ENCODE results near the gene ICAM3. TPM values are rescaled to one million over a fixed set of nuclear protein-coding genes. Genes with fewer than 3 reads are reported as not detected.

Gene ICAM3
- total and polyA plus RNA-seq, 4 donors, result 8.1 to 56.1 (median 18.8) TPM

- DNase-seq, result peak; percentile 98 to 99 (median 98)
- TF ChIP-seq, protein P1, sequence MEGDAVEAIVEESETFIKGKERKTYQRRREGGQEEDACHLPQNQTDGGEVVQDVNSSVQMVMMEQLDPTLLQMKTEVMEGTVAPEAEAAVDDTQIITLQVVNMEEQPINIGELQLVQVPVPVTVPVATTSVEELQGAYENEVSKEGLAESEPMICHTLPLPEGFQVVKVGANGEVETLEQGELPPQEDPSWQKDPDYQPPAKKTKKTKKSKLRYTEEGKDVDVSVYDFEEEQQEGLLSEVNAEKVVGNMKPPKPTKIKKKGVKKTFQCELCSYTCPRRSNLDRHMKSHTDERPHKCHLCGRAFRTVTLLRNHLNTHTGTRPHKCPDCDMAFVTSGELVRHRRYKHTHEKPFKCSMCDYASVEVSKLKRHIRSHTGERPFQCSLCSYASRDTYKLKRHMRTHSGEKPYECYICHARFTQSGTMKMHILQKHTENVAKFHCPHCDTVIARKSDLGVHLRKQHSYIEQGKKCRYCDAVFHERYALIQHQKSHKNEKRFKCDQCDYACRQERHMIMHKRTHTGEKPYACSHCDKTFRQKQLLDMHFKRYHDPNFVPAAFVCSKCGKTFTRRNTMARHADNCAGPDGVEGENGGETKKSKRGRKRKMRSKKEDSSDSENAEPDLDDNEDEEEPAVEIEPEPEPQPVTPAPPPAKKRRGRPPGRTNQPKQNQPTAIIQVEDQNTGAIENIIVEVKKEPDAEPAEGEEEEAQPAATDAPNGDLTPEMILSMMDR (IDR thresholded peaks at IDR 0.05; ENCODE audit: control extremely low read depth, extremely low read depth), result no peak
- H3K9me3 ChIP-seq (ENCODE audit: control insufficient read depth in 4 of 4, insufficient read depth in 3 of 4, low read length in 3 of 4), result no peaks in the 10 kb centered on the region
- peaks cover 0 to 32% (median 0%) of the 10 kb centered on the region in 4 donors for H3K36me3 ChIP-seq (ENCODE audit: control insufficient read depth in 4 of 4, insufficient read depth in 4 of 4, low read length in 4 of 4)
- H3K4me1 ChIP-seq (ENCODE audit: control insufficient read depth in 5 of 5, insufficient read depth in 5 of 5, low read length in 5 of 5), result peaks cover 0 to 64% (median 39%) of the 10 kb centered on the region in 5 donors
- peaks cover 0 to 19% (median 8%) of the 10 kb centered on the region in 3 donors for H3K27me3 ChIP-seq (ENCODE audit: control insufficient read depth in 3 of 3, insufficient read depth in 3 of 3, low read length in 2 of 3)
- 2 to 6% methylated on average over 59 of the region's 59 CpGs for WGBS, 2 donors
- no peak for ATAC-seq (ENCODE audit: insufficient read depth, low FRiP score)
- no peak within 1 kb of the TSS for H3K4me3 ChIP-seq
- peak within 1 kb of the TSS in 1 of 2 donors; percentile 78 for H3K27ac ChIP-seq (ENCODE audit: low read depth in 1 of 2, low read length in 1 of 2)
- peak within 1 kb of the TSS in 1 of 2 donors; percentile 26 for H3K9ac ChIP-seq (ENCODE audit: insufficient read depth in 1 of 2, low read length in 2 of 2)
These were observed 52.4 kb downstream of the ICAM3 start, which contains the start of gene ICAM4 for GRCh38 chr19:10286803-10287737. ICAM4 (plus strand) TSS chr19:10286955; CDS start chr19:10287013, 58 bp downstream.

DNA sequence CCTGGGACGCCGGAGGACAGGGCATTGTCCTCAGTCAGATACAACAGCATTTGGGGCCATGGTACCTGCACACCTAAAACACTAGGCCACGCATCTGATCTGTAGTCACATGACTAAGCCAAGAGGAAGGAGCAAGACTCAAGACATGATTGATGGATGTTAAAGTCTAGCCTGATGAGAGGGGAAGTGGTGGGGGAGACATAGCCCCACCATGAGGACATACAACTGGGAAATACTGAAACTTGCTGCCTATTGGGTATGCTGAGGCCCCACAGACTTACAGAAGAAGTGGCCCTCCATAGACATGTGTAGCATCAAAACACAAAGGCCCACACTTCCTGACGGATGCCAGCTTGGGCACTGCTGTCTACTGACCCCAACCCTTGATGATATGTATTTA is 54.0 kb downstream of the ICAM3 start:
- WGBS, 2 donors, result 87 to 88% methylated on average over 4 of the region's 4 CpGs
- DNase-seq, result no peak
- H3K9me3 ChIP-seq (ENCODE audit: control insufficient read depth in 4 of 4, insufficient read depth in 3 of 4, low read length in 3 of 4), result no peaks in the 10 kb centered on the region
- no peak overlapping the region for H3K4me3 ChIP-seq
- peaks cover 0 to 48% (median 31%) of the 10 kb centered on the region in 5 donors for H3K4me1 ChIP-seq (ENCODE audit: control insufficient read depth in 5 of 5, insufficient read depth in 5 of 5, low read length in 5 of 5)
- no peak overlapping the region for H3K9ac ChIP-seq (ENCODE audit: insufficient read depth in 1 of 2, low read length in 2 of 2)
- peaks cover 0 to 34% (median 0%) of the 10 kb centered on the region in 4 donors for H3K36me3 ChIP-seq (ENCODE audit: control insufficient read depth in 4 of 4, insufficient read depth in 4 of 4, low read length in 4 of 4)
- H3K27me3 ChIP-seq (ENCODE audit: control insufficient read depth in 3 of 3, insufficient read depth in 3 of 3, low read length in 2 of 3), result peaks cover 0 to 8% (median 0%) of the 10 kb centered on the region in 3 donors
- peak overlapping the region in 1 of 2 donors; percentile 61 for H3K27ac ChIP-seq (ENCODE audit: low read depth in 1 of 2, low read length in 1 of 2)
- no peak for ATAC-seq (ENCODE audit: insufficient read depth, low FRiP score)
- TF ChIP-seq, protein P1 (IDR thresholded peaks at IDR 0.05; ENCODE audit: control extremely low read depth, extremely low read depth), result no peak

DNA sequence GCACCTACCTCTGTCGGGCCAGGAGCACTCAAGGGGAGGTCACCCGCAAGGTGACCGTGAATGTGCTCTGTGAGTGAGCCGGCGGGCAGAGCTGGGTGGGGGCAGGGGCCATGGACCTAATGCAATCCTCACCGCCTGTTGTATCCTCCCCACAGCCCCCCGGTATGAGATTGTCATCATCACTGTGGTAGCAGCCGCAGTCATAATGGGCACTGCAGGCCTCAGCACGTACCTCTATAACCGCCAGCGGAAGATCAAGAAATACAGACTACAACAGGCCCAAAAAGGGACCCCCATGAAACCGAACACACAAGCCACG is 54.5 kb downstream of the ICAM3 start:
- peaks cover 0 to 45% (median 29%) of the 10 kb centered on the region in 5 donors for H3K4me1 ChIP-seq (ENCODE audit: control insufficient read depth in 5 of 5, insufficient read depth in 5 of 5, low read length in 5 of 5)
- H3K9me3 ChIP-seq (ENCODE audit: control insufficient read depth in 4 of 4, insufficient read depth in 3 of 4, low read length in 3 of 4), result no peaks in the 10 kb centered on the region
- ATAC-seq (ENCODE audit: insufficient read depth, low FRiP score) (no peak), DNase-seq (no peak)
- WGBS, 2 donors, result 89 to 93% methylated on average over 13 of the region's 13 CpGs
- TF ChIP-seq, protein P1 (IDR thresholded peaks at IDR 0.05; ENCODE audit: control extremely low read depth, extremely low read depth), result no peak
- peaks cover 0 to 4% (median 0%) of the 10 kb centered on the region in 3 donors for H3K27me3 ChIP-seq (ENCODE audit: control insufficient read depth in 3 of 3, insufficient read depth in 3 of 3, low read length in 2 of 3)
- peaks cover 0 to 37% (median 0%) of the 10 kb centered on the region in 4 donors for H3K36me3 ChIP-seq (ENCODE audit: control insufficient read depth in 4 of 4, insufficient read depth in 4 of 4, low read length in 4 of 4)
- H3K9ac ChIP-seq (ENCODE audit: insufficient read depth in 1 of 2, low read length in 2 of 2), result no peak overlapping the region
- H3K27ac ChIP-seq (ENCODE audit: low read depth in 1 of 2, low read length in 1 of 2), result peak overlapping the region in 1 of 2 donors; percentile 11
- H3K4me3 ChIP-seq, result no peak overlapping the region

Data from lung (tissue), 12 donors.